ENCODE data around the gene SLC22A4.

SLC22A4 gene

DNA sequence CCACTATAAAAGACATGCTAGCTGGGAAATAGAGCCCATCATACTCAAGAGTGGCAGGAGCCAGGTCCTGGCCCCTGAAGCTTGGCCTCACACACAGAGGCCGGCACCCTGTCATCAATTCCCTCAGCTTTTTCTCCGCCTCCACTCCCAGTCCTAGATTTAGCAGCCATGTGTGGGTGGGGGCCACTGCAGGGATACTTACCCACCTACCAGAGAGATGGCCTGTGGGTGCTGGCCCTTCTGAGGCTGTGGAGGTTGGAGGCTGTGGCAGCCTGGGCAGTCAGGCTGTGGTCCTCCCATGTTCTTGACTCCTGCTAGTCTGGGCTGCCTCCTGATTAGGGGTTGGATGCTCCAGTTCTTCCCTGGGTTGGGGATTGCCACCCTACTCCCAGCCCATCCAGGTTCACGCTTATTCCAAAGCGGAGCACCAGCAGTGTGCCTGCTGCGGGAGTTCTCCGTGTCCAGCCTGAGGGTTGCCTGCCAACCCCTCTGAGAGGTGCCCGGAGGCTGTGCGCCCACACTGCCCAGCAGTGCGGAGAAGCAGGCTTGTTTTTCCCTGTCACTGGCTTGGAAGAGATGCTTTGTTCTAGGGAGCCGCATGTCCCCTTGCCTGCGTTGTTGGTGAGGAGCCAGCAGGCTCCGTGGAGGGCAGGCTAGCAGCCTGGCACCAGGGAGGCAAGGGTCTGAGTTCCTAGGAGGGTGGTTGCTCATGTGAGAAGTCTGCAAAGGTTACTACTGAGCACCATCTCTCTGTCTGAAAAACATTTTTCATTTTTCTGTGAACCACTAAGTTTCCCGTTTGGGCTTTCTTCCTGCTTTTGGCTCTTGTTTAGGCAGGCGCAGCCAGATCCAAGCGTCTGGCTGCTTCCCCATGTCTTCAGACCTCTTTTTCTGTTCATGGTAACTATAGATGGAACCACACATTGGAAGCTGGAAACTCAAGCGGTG lies 82.8 kb downstream of the SLC22A4 start:
- DNase-seq (ENCODE audit: low spot score): no peak

DNA sequence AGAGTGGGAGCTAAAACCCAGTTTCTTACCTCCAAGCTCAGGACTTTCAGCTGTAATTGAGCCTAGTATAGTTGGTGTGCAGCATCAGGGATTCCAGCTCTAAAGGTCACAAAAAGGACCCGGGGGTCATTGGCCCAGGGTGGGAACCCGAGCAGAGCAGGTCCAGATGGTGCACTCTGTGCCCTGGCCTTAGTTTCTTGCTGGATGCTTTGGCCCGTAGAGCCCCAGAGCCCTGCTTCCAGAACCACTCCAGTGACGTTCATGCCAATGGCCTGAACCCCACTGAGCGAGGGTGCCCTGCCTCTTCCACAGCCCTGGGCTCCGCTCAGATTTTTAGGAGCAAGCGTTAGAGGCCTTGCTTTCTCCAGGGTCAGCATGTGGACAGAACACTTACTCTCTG lies 83.5 kb downstream of the SLC22A4 start:
- DNase-seq (ENCODE audit: low spot score): no peak

DNA sequence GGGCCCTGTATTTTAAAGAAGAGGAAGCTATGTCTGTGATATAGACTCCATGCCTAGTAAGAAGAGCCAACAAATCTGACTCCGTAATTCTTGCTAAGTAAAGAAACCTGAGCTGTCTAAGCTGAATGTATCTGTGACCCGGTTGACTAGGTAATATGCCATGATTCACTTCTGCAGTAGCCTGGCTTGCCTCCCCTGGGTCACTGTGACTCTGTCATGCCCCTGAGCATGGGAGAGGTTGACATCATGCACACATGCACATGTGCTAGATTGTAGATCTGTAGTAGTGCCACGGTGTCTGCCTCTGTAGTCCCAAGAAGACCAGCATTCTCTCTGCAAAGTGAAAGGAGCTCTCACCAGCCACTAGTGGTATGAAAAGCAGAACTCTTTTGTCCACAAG lies 84.4 kb downstream of the SLC22A4 start:
- DNase-seq (ENCODE audit: low spot score): no peak

DNA sequence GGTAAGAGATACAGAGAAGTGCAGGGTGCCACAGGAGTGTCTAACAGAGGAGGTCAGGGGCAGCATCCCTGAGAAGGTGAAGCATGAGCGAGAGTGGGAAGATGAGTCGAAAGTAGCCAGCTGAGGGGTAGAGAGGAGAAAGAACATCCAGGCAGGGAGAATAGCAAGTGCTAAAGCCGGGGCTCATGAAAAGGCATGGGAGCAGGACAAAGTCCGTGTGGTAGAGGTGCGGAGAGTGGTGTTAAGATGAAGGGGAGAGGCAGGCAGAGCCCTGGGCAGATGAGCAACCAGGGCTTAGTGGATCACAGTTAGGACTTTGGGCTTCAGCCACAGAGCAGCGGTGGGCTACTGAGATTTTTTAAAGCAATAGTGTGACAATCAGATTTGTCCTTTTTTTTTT lies 85.9 kb downstream of the SLC22A4 start:
- no peak for DNase-seq (ENCODE audit: low spot score)

DNA sequence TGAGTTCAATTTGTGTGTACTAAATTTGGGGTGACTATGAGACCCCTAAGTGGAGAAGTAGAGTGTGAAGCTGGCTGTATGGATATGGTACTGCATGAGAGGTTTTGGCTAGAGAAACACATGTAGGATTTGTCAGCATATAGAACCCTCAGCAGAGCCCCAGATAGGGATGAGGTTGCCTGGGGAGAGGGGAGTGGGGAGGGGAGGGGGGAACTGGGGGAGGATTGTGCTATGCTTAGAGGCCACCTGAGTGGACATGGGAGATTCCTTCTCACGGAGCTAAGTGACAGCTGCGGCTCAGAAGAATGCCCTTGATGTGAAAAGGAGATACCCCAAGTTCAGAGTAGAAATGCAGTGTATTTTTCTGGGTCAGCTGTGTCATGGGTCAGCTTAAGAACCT lies 86.5 kb downstream of the SLC22A4 start:
- no peak for DNase-seq (ENCODE audit: low spot score)

DNA sequence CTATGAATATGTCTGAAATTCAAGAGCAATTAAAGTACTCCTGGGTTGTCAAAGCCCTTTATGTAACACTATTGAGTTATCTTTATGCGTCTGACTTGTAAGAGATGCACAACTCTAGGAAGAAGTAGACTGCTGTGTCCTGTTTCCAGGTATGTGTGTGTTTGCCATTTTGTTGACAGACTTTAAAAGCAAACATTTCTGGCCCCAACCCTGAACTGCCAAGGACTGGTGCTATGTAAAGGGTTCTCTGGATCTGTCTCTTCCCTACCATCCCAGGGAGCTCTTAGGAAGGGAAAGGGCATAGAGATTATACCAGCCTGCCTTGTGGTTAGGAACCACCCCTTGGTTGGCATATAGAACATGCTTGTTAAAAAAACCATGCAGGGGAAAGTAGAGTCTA lies 87.4 kb downstream of the SLC22A4 start:
- DNase-seq (ENCODE audit: low spot score): no peak

DNA sequence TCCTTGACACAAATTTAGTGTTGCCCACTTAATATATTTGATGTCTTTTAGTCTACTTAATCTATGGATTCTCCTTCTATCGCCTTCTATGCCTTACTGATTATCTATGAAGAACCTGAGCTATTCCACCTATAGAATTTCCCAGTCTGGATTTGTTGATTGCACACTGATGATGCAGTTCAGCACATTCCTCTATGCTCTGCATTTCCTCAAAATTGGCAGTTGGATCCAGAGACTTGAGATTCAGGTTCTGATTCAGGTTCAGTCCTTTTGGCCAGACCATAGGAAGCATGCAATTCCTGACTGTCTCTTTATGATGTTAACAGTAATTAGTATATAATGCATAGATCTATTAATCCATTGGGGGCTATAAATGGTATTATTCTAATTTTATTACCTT lies 89.1 kb downstream of the SLC22A4 start:
- DNase-seq (ENCODE audit: low spot score): no peak

DNA sequence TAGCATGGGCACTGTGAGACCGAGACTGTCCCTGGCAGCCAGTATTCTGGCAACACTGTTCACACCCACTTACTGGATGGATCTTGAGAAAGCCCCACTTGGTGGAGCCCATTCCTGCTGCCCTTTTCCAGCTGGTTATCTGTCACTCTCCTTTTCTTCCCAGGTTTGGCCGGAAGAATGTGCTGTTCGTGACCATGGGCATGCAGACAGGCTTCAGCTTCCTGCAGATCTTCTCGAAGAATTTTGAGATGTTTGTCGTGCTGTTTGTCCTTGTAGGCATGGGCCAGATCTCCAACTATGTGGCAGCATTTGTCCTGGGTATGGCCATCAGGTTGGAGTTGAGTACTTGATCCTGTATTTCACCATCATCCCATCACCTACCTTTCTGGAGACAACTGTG lies 89.8 kb downstream of the SLC22A4 start:
- DNase-seq (ENCODE audit: low spot score): no peak

DNA sequence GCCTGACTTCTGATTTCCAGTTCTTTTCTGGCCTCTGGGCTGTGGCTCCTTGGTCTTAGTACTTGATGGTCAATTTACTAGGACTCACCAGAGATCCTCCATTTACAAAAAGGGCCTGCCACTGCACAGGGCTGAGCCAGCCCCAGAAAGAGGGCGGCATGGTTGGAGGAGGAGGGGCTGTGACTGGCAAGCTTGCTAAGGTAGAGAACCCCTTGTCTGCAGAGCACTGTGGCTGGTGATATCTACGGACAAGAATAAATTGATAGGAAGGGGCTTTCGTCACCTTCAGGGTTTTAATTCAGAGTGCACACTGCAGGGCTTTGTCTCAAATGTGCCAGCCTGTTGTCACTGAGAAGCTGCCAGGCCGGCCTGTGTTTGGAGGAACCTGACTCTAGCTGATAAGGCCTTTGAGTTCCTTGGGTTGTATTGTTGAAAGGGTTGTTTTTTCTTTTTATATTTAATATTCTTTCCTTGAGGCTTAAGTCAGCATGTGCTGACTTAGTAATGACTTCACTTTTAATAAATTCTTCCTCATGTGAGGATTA lies 90.4 kb downstream of the SLC22A4 start:
- DNase-seq (ENCODE audit: low spot score): peak; percentile 69

DNA sequence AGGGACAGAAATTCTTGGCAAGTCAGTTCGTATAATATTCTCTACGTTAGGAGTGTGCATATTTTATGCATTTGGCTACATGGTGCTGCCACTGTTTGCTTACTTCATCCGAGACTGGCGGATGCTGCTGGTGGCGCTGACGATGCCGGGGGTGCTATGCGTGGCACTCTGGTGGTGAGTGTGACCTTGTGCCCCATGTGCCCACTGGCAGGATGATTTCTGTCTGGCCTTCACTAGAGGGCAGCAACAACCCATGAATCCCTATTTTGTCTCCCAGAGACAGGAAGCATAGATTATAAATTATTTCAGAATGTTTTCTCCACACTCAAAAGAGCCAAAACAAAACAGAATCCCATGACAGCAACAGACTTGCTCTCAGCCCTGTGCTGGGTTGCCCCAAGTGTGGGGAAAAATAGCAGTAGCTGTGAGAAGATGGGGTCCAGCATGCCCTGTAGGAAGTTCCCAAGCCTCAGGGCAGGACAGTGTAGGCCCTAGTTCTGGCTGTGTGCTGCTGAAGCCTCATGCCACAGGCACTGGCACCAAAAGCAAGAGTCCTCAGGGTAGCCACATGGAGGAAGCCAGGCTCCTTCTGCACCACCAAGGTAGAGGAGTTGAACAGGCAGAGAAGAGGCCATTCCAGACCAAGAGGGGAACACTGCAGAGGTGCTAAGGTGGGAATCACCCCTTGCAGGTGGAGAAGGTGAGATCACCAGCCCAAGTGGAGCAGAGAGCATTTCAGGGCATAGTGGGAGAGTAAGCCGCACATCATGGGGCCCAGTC lies 91.3 kb downstream of the SLC22A4 start:
- peak; percentile 84 for DNase-seq (ENCODE audit: low spot score)

DNA sequence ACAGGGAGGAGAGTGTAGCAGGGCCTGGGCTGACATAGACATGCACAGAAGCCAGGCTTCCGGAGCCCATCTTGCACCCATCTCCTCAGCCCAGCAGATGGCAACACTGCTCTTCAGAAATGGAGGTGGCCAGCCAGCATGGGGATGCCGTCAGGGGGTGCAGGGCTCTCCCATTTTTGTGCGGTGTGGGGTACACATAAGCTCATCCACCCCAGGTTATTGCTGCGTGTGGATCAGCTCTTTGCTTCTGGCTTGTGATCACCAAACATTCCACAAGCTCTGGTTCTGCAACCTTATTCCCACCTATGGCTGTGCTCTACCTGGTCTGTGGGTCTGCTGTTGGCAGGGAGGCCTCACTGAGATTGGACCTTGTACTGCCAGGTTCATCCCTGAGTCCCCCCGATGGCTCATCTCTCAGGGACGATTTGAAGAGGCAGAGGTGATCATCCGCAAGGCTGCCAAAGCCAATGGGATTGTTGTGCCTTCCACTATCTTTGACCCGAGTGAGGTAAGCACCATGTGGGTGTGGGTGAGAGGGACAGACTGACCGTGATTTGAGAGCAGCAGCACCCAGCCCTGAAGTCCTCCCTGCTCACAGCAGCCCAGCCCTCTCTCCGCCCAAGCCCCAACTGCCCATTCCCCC lies 92.6 kb downstream of the SLC22A4 start:
- peak; percentile 75 for DNase-seq (ENCODE audit: low spot score)

DNA sequence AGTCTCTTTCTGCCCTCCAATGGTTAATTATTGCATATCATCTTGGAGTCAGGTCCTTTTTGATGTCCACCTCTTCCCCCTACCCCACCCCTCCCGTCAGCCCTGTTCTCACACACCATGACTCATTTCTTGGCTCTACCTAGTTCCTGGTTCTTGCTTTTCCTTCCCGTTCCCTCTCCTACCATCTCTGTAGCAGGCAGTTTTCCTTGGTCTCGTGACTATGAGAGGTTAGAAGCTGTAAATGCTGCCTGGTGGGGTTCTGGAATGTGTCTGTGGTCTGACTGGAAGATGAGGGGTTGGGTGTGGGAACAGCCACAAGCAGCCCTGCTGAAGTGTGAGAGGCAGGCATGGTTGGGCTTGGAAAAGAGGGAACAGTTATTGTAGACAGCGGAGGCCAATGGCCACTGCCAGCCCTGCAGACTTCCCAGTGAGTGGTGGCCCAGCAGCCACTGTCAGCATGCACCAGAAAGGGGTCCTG lies 93.5 kb downstream of the SLC22A4 start:
- no peak for DNase-seq (ENCODE audit: low spot score)

DNA sequence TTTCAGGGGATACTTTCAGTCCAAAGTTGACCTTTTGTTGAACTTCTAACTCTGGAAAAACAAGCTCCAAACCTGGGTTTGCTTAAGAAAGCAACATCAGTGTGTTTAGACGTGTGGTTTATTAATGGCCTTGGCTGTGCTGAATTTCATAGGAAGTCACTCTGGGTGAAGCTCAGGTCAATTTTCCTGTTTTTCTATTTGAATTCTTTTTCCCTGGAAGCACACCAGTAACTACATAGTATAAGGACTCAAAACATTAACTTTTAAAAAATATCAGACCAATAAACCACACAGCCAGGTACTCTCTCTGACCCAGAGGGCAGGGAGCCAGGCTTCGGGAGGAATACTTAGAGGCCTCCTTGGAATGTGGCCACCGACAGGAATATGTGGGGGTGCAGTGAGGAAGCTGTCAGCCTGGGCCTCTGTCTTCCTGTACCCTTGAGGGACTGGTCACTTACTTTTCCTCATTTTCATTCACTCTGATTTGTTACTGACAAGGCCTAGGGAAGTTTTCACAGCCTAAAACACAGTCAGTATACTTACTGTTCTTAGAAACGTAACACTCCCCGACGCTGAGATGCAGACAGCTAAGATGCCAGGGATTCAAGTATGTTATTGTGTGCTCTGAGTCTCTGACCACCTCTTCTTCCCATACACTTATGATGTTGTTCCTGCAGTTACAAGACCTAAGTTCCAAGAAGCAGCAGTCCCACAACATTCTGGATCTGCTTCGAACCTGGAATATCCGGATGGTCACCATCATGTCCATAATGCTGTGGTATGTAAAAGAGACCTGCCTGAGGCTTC lies 94.3 kb downstream of the SLC22A4 start:
- no peak for DNase-seq (ENCODE audit: low spot score)

DNA sequence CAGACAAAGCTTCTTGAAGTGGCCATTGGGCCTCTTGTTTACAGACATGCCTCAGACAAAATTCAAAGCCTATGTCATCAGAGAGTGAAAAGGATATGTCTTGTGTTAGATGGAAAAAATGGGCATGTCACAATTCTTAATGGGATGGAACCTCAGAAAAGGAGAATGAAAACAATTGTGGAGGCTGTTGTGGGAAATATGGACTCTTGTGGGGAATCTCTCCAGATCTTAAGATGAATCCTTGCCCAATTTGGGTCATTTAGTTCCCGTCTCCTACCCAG lies 94.8 kb downstream of the SLC22A4 start:
- no peak for DNase-seq (ENCODE audit: low spot score)

DNA sequence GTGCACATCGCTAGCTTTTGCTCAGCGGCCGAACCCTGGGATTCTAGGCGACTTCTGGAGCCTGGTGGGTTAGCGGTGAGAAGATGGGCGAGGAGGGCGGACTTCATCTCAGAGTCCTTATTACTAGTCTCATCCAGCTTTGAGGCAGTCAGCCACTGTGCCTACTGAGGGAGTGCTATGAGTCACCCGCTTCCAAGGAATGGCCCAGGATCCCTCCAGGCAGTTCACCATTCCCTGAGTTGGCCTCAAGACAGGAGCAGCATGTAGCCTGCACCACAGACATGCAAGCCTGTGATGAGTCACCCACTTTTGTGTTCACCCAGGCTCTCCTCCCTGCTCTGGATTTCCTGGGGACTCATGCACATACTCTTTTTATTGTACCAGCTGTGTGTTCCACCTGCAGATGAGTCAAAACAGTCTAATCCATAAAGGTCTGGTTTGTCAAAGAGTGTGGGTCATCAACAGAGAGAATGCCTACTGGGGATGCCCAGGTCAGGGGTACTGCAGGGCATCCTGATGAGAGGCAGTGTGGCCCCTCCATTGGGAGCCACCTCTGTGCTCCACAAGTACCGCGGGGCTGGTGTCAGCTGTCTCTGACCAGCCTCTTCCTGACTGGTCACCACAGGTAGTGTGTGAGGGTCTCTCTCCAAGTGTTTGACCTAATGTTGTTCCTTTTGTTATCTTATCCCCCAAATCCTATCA lies 95.5 kb downstream of the SLC22A4 start:
- no peak for DNase-seq (ENCODE audit: low spot score)

DNA sequence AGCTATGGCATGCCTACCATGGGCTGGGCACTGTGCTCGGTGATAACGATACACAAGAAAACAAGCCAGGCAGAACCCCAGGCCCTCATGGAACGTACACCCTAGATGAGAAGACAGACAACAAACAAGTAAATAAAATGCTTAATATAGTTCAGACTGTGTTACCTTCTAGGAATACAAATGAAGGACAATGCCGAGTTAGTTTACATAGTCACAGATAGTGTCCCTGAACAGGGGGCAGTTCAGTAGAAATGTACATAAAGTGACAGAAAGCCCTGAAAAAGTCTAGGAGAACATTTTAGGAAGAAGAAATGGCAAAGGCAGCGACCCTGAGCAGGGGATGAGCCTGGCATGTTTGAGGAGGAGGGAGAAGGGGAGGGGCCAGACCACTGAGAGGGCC lies 97.1 kb downstream of the SLC22A4 start:
- no peak for DNase-seq (ENCODE audit: low spot score)

DNA sequence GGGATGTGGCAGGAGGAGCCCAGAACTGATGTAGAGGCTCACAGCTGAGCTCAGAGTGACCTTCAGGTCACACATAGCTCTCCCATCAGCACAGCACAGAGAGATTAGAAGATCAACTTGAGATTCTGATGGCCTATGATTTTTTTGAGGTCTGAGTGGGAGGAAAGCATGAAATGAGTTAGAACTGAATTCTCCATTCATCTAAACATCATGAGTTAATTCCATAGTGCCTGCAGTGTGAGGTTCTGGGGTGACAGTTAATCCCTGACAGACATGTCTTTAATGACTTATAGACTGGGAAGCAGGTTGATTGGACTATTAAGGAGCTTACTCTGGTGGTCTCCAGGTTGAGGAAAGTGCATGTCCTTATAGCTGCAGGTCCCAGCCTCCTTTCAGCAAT lies 97.7 kb downstream of the SLC22A4 start:
- DNase-seq (ENCODE audit: low spot score): no peak

DNA sequence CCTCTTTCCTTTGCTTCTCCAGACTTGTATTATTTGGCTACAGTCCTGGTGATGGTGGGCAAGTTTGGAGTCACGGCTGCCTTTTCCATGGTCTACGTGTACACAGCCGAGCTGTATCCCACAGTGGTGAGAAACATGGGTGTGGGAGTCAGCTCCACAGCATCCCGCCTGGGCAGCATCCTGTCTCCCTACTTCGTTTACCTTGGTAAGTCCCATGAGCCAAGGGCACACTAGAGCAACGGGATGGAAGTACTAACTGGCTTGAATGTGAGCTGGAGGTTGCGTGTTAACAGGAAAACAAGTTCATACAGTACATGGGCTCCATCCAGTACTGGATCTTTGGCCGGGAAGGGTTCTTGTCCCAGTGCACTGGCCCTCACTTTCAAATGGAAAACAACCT lies 98.2 kb downstream of the SLC22A4 start:
- no peak for DNase-seq (ENCODE audit: low spot score)

DNA sequence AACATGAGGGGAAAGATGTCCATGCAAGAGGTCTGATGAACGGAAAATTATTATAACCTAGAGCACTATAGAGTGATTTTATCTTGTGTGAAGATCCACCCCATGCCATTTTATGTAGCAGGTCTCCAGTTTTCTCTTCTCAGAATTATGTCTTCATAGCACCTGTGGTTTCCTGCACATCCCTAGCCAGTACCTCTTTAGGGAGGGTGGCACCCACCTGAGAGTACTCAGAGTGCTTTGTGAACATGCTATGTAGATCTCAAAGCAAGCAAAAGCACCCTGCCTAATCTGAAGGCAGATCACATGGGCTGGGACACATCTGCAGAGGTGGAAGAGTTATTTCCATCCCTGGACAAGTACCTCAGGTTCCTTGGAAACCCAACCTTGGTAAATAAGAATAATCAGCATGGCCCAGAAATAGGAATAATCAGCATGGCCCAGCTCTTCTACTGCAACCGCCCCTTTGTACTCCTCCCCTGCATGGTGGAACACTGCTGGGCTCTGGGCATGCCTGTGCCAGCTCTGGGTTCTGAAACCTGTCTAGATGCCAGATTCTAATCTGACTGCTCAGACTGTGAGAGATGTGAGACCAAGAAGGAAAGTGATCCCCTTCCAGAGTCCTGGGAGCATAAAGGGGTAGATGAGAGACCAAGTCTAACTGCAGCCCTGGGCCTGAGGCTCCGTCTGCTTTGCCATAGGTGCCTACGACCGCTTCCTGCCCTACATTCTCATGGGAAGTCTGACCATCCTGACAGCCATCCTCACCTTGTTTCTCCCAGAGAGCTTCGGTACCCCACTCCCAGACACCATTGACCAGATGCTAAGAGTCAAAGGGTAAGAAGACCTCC lies 99.0 kb downstream of the SLC22A4 start:
- DNase-seq (ENCODE audit: low spot score): no peak
